Astrocyte of the spinal cord (primary cell): ENCODE data around the gene APOBEC3H.

Experiments
- DNase-seq: peaks from one replicate; pipeline ENCODE4 v3.0.0; 2011; ENCODE audit warnings: low read depth, low spot score
- H3K4me3 ChIP-seq: 2 replicates; pipeline ENCODE4 v1.5.1; 2011; ENCODE audit warnings: low read depth, mild to moderate bottlenecking, low read length, moderate library complexity
- in situ Hi-C: cut with HindIII; loops from 2 replicates; pipeline ENCODE4 v1.10.0; 2017; ENCODE audit warnings: low sequenced_read_pairs
- TF ChIP-seq, protein P1 (sequence below): IDR thresholded peaks from 2 replicates; pipeline ENCODE4 v1.5.1; 2012; ENCODE audit warnings: low read depth, mild to moderate bottlenecking, low read length, inconsistent platforms

APOBEC3H gene

DNA sequence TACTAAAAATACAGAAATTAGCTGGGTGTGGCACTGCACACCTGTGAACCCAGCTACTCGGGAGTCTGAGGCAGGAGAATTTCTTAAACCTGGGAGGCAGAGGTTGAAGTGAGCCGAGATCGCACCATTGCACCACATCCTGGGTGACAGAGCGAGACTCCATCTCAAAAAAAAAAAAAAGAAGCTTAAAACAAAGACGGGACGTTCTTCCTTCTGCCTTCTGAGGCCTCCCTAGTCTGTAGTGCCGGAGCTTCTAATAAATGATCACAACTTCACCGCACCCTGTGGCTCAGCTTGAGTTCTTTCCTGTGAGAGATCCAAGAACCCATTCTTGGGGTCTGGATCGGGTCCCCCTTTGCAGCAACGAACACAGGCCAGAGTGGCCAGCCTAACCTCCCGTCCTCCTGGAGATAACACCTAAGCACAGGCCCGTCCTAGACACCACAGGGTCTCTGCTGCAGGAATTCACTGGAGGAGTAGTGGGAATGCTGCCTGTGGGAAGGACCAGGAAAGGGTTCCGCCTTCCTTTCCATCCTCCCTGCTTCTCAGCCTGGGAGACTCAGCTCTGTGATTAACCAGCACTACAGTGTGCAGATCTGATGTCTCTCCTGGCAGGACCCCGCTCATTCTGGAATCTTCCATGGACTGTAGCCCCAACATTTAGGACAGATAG lies 2.2 kb upstream of the APOBEC3H start:
- no peak for DNase-seq
- TF ChIP-seq, protein P1, sequence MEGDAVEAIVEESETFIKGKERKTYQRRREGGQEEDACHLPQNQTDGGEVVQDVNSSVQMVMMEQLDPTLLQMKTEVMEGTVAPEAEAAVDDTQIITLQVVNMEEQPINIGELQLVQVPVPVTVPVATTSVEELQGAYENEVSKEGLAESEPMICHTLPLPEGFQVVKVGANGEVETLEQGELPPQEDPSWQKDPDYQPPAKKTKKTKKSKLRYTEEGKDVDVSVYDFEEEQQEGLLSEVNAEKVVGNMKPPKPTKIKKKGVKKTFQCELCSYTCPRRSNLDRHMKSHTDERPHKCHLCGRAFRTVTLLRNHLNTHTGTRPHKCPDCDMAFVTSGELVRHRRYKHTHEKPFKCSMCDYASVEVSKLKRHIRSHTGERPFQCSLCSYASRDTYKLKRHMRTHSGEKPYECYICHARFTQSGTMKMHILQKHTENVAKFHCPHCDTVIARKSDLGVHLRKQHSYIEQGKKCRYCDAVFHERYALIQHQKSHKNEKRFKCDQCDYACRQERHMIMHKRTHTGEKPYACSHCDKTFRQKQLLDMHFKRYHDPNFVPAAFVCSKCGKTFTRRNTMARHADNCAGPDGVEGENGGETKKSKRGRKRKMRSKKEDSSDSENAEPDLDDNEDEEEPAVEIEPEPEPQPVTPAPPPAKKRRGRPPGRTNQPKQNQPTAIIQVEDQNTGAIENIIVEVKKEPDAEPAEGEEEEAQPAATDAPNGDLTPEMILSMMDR, result no peak
- in situ Hi-C loops, result no loop called here
- no peak overlapping the region for H3K4me3 ChIP-seq

DNA sequence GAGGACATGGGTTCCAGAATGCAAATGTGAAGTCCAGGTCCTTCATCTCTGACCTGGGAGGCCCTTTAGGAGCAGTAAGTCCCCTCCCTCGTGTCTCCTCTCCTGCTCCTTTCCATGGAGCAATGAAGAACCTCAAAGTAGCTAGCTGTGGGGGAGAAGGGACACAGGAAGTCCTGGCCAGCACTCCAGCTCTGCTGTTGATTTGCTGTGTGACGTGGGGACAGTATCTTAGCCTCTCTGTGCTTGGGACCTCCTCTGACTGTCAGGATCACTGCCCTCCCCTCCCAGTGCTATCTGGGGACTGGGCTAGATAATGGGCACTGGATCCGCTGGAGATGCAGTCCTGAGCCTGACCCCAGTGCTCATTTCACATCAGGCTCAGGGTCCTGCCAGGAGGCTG lies 1.1 kb upstream of the APOBEC3H start:
- no peak overlapping the region for H3K4me3 ChIP-seq
- TF ChIP-seq, protein P1, result no peak
- in situ Hi-C loops, result no loop called here
- no peak for DNase-seq

DNA sequence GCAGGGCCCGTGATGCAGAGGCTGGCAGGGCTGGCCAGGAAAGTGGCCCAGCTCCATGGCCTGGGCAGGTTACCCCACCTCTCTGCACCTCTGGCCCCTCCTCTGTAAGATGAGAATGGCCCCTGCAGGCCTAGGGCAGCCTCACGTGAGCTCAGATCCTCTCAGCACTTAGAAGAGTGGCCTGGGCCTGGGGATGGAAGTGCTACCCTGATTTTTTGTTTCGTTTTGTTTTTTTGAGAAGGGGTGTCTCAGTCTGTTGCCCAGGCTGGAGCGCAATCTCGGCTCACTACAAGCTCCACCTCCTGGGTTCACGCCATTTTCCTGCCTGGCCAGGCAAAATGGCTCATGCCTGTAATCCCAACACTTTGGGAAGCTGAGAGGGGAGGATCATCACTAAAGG lies 982 bp downstream of the APOBEC3H start:
- TF ChIP-seq, protein P1, result no peak
- H3K4me3 ChIP-seq, result no peak overlapping the region
- DNase-seq, result no peak
- in situ Hi-C loops, result no loop called here

DNA sequence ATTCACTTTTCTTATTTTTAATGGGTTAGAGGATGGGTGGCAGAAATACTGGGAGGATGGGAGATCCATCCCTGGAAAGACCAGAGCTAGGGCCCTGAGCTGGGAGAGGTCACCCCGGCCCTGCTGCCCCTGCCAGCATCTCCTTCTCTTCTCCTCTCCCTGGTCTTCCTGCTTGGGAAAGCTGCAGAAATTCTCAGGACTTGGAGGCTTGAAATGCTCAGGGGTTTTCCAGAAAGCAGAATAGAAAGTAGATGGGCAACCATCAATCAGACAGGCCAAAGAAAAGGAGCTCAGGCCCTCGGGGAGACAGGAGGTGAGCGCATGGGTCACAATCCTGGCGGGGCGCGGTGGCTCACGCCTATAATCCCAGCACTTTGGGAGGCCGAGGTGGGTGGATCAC lies 1.5 kb downstream of the APOBEC3H start:
- in situ Hi-C loops, result no loop called here
- no peak for DNase-seq
- no peak overlapping the region for H3K4me3 ChIP-seq
- TF ChIP-seq, protein P1, result no peak

DNA sequence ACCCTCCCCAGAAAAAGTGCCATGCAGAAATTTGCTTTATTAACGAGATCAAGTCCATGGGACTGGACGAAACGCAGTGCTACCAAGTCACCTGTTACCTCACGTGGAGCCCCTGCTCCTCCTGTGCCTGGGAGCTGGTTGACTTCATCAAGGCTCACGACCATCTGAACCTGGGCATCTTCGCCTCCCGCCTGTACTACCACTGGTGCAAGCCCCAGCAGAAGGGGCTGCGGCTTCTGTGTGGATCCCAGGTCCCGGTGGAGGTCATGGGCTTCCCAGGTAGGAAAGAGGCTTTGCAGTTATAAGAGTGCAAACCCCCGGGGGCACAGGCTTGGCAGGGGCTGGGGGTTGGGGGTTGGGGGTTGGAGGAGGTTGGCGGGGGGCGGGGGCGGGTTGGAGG lies 4.2 kb downstream of the APOBEC3H start:
- H3K4me3 ChIP-seq, result no peak overlapping the region
- DNase-seq, result no peak
- in situ Hi-C loops, result no loop called here
- TF ChIP-seq, protein P1, result no peak

DNA sequence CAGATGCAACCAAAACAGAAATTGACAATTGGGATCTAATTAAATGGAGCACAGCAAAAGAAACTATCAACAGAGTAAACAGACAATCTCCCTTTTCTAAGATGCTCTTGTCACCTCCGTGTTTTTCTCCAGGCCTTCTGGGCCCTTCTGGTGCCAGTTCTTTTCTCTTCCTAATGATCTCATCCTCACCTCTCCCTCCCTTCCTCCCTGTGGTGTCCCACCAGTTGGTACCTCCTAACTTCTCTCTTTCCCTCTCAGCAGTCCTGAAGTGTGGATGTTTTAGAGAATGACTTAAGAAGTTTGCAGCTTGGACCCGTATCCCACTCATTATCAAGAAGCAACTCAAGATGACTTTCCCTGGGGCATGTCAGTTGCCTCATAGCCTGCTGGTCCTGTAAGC lies 6.4 kb downstream of the APOBEC3H start:
- DNase-seq, result no peak
- in situ Hi-C loops, result no loop called here
- TF ChIP-seq, protein P1, result no peak
- no peak overlapping the region for H3K4me3 ChIP-seq

DNA sequence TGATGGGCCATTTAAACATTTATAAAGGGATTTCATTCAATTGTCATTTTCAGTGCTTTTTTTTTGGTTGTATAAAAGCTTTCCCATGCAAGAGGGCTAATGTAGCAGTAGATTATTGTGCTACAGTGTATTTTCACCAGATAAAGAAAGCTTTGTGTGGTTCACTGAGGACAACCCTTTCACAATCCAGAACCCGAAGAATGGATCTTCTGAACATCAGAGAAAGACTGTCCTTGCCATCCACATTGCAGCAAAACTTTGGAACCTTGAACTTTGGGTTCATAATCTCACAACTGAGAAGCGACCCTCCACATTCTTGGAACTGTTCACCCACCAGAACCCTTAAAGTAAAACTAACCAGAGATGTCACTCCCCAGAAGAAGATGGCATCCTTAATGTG lies 9.3 kb downstream of the APOBEC3H start:
- no peak for DNase-seq
- TF ChIP-seq, protein P1, result no peak
- in situ Hi-C loops, result no loop called here
- H3K4me3 ChIP-seq, result no peak overlapping the region
